GM12875 (cell line): ENCODE measurements around the gene TRIO.
"Not testable (repeated sequence)": the region's sequence is repeated elsewhere in the genome, so short reads cannot be mapped to it uniquely, and the experiment has no call there.

Experiments
- H3K4me3 ChIP-seq: one replicate; pipeline ENCODE4 v1.5.1; 2011; ENCODE audit warnings: low read depth, low read length, control low read depth
- TF ChIP-seq, protein P1 (sequence below): IDR thresholded peaks from 2 replicates; pipeline ENCODE4 v1.5.1; 2011; ENCODE audit warnings: low read depth, mild to moderate bottlenecking, control low read depth, inconsistent platforms, low read length, moderate library complexity, borderline replicate concordance; ENCODE audit not compliant: insufficient read depth

The TRIO gene

DNA sequence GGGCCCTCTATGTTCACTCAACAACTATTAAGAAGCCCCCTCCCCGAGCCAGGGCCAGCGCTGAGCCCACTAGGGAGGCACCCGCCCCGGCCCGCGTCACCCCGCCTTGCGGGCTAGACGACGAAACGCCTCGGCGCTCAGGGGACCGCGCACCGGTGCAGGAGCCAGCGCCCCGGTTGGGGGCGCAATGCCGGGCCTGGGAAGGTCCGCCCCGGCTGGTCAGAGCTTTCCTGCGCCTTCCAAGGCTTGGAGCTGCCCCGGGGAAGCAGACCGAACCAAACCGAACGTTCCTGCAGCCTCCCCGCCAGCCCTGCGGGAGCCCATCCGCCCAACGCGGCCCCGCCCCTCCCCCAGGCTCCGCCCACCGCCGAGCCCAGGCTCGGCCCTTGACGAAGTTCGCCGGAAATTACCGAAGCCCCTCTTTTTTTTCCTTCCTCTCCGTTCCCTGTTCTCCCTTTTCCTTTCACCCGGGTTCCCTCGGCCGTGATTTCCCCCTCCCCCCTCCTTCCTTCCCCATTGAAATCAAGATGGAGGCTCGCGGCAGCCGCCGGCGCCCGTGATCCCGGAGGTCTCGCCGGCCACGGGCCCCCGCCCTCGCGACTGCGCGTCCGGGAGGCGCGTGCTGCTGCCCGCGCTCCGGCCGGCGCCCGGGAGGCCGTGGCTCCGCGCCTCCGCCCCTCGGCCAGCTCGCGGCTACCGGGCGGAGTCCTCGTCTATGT lies at the start of gene TRIO:
Gene TRIO (plus strand): TSS at position 516 of the 719 bp plus-strand sequence. CDS start 384 bp downstream, outside the sequence.
- peak within 1 kb of the TSS; percentile 89 for H3K4me3 ChIP-seq
- TF ChIP-seq, protein P1, sequence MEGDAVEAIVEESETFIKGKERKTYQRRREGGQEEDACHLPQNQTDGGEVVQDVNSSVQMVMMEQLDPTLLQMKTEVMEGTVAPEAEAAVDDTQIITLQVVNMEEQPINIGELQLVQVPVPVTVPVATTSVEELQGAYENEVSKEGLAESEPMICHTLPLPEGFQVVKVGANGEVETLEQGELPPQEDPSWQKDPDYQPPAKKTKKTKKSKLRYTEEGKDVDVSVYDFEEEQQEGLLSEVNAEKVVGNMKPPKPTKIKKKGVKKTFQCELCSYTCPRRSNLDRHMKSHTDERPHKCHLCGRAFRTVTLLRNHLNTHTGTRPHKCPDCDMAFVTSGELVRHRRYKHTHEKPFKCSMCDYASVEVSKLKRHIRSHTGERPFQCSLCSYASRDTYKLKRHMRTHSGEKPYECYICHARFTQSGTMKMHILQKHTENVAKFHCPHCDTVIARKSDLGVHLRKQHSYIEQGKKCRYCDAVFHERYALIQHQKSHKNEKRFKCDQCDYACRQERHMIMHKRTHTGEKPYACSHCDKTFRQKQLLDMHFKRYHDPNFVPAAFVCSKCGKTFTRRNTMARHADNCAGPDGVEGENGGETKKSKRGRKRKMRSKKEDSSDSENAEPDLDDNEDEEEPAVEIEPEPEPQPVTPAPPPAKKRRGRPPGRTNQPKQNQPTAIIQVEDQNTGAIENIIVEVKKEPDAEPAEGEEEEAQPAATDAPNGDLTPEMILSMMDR, result peak; percentile 64

DNA sequence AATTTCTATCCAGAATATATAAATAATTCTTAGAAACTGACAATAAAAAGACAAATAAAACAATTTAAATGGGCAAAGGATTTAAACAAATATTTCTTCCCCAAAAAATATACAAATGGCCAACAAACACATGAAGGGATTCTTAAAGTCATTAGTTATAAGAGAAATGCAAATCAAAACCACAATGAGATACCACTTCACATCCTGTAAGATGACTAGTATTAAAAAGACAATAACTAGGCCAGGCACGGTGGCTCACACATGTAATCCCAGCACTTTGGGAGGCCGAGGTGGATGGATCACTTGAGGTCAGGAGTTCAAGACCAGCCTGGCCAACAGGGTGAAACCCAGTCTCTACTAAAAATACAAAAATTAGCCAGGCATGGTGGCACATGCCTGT lies 45.8 kb upstream of the TRIO start:
- H3K4me3 ChIP-seq, result not testable (repeated sequence)

DNA sequence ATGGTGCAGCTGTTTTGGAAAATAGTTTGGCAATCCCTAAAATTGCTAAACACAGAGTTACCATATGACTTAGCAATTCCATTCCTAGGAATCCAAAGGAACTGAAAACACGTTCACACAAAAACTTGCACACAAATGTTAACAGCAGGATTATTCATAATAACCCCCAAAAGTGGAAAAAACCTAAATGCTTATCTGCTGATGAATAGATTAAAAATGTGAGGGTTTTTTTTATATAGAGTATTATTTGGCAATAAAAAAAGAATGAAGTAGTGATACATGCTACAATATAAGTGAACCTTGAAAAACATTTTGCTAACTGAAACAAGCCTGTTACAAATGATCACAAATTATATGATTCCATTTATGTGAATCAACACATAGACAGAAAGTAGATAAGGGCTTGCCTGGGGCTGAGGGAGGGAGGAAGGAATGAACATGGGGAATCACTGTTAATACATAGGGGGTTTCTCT lies 45.1 kb upstream of the TRIO start:
- no peak overlapping the region for H3K4me3 ChIP-seq
- TF ChIP-seq, protein P1, result no peak

DNA sequence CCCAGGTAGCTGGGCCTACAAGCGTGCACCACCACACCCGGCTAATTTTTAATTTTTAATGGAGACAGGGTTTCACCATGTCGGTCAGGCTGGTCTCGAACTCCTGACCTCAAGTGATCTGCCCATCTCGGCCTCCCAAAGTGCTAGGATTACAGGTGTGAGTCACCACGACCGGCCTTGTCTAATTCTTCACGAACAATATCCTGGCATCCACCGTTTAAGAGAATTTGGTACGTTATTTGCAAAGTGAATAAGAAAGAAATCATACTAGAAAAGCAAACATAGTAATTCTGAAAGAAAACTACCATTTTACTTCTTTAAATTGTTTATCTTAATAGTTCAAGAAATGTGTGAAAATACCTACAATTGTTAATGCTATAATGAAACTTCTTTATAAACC lies 42.9 kb upstream of the TRIO start:
- H3K4me3 ChIP-seq, result no peak overlapping the region

DNA sequence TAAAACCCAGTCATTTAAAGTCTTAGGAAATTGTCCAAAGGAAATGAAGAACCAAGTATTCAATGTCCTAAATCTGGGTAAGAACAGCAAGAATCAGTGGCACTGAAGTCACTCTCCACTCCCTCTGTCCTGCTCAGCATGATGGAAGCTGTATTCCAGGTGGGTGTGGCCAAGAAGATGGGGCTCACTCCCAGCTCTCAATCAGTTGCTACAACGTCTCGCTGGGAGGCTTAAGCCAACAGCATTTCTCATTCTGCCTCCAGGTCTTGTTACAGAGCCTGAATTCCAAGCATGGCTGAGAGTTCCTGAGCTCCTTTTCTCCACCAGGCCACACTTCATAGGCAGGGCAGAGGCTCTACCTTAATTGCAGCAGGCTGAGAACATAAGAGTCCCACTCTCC lies 41.2 kb upstream of the TRIO start:
- TF ChIP-seq, protein P1, result no peak
- no peak overlapping the region for H3K4me3 ChIP-seq

More for the DNA sequence above, 42.9 kb upstream of the TRIO start:
- TF ChIP-seq, protein P1, result no peak

DNA sequence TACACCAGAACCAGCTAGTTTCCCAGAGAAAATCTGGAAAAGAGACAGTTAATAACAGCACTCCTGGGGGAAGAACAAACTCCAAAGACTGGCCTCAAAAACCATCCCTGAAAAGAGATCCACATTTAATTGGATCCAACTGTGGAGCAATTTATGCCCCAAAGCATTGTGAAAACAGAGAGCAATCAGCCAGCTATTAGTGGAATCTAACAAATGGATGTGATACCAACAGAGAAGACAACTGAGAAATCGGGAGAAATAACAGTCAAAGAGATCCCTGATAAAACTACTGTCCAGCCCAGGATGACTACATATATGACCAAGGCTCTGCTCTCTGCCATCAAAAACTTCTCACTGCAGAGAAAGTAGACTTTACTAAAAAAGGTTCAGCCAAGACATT lies 40.5 kb upstream of the TRIO start:
- TF ChIP-seq, protein P1, result no peak
- H3K4me3 ChIP-seq, result no peak overlapping the region

DNA sequence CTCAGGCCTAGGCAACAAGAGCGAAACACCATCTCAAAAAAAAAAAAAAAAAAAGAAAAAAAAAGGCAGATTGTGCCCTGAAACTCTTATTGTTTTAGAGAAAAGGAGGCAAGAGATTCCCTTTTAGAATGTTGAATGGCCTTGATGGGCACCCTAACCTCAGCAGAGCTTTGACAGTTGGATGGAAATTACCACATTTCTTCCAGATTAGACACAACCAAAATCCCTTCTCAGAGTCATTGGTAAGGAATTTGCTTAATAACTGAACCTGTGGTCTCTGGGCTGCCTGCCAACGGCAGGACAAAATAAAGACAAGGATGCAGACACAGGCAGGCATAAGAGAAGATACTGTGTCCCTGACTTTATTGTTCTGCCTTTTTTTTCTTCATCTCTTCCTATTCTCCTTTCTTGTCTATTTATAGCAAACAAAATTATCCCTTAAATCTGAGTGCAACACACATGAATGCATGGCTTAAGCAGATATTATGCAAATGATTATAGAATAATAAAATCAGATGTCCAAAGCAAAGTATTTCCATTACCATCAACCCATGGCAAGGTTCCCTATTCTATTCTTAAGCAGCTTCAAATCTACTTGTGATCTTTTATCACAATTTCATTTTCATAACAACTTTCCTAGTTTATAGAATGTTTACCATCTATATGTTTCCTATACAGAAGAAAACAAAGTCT lies 37.3 kb upstream of the TRIO start:
- H3K4me3 ChIP-seq, result no peak overlapping the region
- TF ChIP-seq, protein P1, result no peak
